HG02571 (cell line): Measurements from ENCODE around the gene UNC13D.
"Not testable (repeated sequence)": the region's sequence is repeated elsewhere in the genome, so short reads cannot be mapped to it uniquely, and the experiment has no call there.

Source experiments
- ATAC-seq: cut with Tn5 transposase; IDR thresholded peaks from one replicate; pipeline ENCODE4 v1.9.1; 2021; ENCODE audit warnings: mild to moderate bottlenecking, moderate library complexity; ENCODE audit not compliant: unreplicated experiment

The UNC13D gene

DNA sequence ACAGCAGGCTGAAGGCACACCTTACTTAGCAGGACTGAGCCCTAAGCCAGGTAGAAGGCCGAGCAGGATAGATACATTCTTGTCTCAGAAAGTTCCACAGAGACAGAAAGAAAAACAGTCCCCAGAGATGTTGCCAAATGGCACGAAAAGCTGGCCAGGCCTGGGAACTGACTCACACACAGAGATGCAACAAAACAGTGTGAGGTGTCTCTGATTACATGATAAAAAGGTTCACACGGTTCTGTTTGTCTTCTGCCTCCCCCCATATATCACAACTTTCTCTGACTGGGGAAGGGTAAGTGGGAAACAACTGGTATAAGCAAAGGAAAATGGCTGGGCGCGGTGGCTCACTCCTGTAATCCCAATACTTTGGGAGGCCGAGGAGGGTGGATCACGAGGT is 9.2 kb upstream of the UNC13D start:
- ATAC-seq, result no peak

GRCh38 chr17:75851693-75851991 is 7.4 kb upstream of the UNC13D start:
- not testable (repeated sequence) for ATAC-seq

GRCh38 chr17:75850928-75851692 is 6.9 kb upstream of the UNC13D start:
- no peak for ATAC-seq

DNA sequence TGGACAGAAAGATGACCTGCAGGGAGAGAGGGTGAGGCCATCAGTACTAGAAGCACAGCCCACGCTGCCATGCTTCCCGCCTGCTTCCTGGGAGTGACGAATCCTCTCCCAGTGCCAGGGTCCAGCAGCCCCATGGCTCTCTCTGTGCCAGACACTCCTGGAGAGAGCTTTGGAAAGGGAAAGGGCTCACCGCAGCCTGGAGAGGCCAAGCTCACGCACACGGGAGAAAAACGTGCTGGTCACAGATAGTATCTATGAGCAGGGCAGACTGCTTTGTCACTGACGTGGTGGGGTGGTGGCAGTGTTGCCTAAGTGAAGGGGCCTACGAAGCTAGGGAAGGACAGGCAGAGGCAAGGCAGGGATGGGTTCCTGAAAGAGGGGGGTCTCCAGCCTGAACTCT is 5.5 kb upstream of the UNC13D start:
- ATAC-seq, result no peak

DNA sequence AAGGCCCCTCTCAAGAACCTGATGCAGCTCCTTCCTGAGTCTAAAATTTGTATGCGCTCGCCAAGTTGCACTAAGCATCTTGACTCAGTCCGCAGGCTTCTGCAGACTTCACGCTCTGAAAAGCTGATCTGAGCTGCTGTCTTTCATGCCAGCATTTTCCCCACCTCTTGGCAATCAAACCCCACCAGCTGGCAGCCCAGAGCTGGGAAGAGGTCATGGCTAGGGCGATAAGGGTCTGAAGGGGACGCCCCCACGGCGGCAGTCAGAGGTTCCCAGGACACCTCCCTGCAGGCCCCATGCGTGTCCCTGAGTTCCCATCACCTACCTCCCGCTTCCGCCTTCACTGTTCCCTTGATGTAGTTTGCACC is 5.1 kb upstream of the UNC13D start:
- no peak for ATAC-seq

- no peak for ATAC-seq
Measured at GRCh38 chr17:75848523-75849278, 4.5 kb upstream of the UNC13D start.

GRCh38 chr17:75847614-75848522 is 3.7 kb upstream of the UNC13D start:
- ATAC-seq, result no peak

DNA sequence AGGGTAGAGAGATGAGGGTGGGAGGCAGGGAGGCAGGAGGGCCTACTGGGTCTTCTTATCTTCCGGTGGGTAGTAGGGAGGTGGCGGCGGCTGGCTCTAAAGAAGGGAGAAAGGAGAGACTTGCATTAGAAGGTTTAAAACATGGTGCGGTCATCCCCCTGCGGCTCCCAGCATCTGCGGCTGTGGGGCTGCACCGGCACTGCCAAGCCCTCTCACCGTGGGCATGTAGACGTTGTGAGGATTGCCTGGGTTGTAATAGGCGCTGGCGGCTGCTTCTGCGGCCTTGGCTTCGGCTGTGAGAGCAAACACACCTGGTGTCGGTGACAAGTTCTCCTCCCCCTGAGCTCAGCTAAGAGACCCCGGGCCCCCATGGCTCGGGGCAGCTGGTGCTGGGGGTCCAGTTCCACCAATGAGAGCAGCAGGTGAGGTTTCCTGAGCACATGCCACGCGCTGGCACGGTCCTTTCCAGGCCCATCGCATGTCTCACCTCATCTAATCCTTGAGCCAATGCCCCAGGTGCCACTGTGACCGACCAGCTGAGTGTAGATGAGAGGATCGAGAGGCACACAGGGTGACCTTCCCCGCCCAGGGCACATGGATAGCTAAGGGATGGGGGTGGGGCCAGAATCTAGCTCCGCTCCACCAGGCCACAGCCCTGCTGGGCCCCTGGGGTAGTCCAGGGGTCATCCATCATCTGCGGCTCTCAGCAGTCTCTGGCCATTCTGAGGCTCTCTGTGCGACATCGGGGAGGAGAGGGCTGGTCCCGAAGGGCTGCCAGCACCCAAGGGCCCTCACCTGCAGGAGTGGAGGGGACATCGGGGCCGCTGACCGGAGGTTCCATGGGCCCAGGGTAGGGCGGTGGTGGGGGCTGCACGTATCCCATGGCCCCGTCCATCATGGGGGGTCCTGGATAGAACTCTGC is 2.7 kb upstream of the UNC13D start:
- no peak for ATAC-seq

GRCh38 chr17:75845933-75846691 is 1.9 kb upstream of the UNC13D start:
- no peak for ATAC-seq

GRCh38 chr17:75845058-75845711 is 981 bp upstream of the UNC13D start:
- peak; percentile 61 for ATAC-seq

GRCh38 chr17:75844530-75845057 is 390 bp upstream of the UNC13D start:
- peak; percentile 15 for ATAC-seq

DNA sequence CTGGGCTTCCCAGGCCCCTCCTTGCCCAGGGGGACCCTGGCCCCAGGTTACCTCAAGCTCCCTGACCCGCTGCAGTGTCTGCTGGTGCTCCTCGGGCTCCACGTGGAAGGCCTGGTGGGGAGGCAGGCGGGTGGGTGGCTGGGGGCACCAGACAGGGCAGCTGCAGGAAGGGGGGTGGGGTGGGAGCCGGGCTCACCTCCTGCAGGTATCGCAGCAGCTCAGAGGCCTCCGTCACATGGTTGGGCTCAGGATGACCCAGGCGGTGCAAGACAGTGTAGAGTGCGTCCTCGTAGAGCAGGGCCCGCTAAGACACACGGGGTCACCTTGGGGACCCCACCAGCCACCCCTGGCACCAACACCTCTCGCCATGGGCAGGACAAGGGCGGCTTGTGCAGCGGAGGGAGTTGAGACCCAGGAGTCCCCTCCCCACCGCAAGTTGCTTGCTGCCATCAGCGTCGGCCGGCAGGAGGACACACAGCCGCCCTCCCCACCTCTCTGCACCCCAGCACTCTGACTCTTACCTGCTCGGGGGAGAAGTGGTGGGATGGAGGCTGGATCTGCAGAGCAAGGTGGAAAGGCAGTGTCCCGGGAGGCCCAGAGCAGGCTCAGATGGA is 1.1 kb downstream of the UNC13D start:
- no peak for ATAC-seq

GRCh38 chr17:75842411-75842810 is 1.8 kb downstream of the UNC13D start:
- ATAC-seq, result no peak

DNA sequence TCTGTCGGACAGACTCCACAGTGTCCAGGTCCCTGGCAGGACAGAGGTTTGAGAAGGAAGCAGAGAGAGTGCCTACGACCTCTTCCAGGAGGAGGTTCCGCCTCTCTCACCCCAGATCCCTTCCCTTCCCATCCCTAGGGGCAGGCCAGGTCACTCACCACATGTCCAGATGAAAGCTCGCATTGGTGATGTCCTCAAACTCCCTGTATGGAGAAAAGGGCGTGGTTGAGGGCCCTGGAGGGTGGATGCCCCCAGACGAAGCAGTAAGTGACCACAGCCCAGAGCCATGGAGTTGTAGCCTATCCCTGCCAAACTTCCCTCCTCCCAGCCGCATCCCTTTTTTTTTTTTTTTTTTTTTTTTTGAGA is 3.4 kb downstream of the UNC13D start:
- no peak for ATAC-seq

- ATAC-seq, result no peak
Measured at GRCh38 chr17:75839942-75840798, 4.0 kb downstream of the UNC13D start.

- ATAC-seq, result no peak
Measured at GRCh38 chr17:75838410-75838809, 5.8 kb downstream of the UNC13D start.

DNA sequence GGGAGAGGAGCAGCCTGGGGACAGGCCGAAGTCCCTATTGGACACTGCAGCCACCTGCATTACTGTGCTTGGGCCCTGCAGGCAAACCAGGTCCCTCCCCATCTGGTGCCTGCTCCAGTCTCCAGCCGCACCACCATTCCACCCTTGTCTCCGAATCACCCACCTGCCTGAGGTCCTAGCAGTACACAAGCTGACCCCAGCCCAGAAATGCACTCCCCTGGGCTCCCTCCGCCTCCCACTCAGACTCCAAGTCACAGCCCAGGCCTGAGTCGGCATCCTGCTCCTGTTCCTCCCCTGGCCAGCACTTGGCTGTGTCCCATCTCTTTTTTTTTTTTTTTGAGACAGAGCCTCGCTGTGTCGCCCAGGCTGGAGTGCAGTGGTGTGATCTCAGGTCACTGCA is 6.3 kb downstream of the UNC13D start:
- ATAC-seq, result no peak

DNA sequence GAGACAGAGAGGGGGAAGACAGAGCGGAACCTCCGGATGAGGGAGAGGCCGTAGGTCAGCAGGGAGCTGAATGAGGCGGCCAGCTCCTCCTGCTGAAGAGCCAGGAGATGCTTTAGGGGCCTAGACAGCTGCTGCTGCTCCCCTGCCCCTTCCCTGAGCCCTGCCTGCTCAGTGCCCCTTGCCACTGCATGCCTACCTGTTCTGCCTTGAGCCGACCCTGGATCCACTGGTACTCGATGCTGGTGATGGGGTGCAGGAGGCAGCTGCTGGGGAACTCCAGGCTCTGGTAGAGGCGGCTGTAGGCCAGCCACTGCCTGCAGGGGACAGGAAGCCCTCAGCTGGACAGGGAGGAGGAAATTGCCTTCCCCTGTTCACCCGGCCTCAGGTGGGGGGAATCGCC is 7.6 kb downstream of the UNC13D start:
- ATAC-seq, result no peak
